Gastrocnemius medialis (tissue), 4 donors: ENCODE measurements around the gene FBXW7.

Source experiments
- CTCF ChIP-seq, 5 experiments: fragments of 450-650 bp in 3 of 5; fragments of 200-600 bp in 2 of 5; sonication (generic) in 2 of 5; IDR thresholded peaks in 4 of 5; conservative IDR thresholded peaks in 1 of 5; 1 replicate in 4 of 5; 2 replicates in 1 of 5; pipeline ENCODE4 v1.5.1; 2016 to 2019; ENCODE audit warnings: antibody characterized with exemption in 5 of 5, mild to moderate bottlenecking in 3 of 5, moderate library complexity in 3 of 5
- POLR2A ChIP-seq, 2 donors: fragments of 450-650 bp; IDR thresholded peaks; one replicate each; pipeline ENCODE4 v1.6.1; 2017; ENCODE audit warnings: antibody characterized with exemption in 2 of 2, mild to moderate bottlenecking in 2 of 2, moderate library complexity in 2 of 2

- TF ChIP-seq CTCF (IDR thresholded peaks at IDR 0.05 in 4 of 5, conservative IDR thresholded peaks at IDR 0.05 in 1 of 5) (no peak), POLR2A (IDR thresholded peaks at IDR 0.05) (no peak)
These were observed 98.3 kb downstream of the FBXW7 start for GRCh38 chr4:152437561-152437960.
